Dendritic cell treated with granulocyte-macrophage colony-stimulating factor and Interleukin-4, amounts not matched to agents 40 ng/mL and 50 ng/mL, for 4 days (primary cell): ENCODE results near the gene INPP4B.
A peak's percentile ranks its signal among the peaks of the same experiment; 100 is the strongest.

Experiments used
- H3K27ac Mint-ChIP-seq: one replicate; pipeline ENCODE4 v1.8.0; 2022; ENCODE audit warnings: mild to moderate bottlenecking, mixed read lengths
- H3K27me3 Mint-ChIP-seq: one replicate; pipeline ENCODE4 v1.8.0; 2022; ENCODE audit warnings: mild to moderate bottlenecking, mixed read lengths
- H3K36me3 Mint-ChIP-seq: one replicate; pipeline ENCODE4 v1.8.0; 2022; ENCODE audit warnings: low read depth, mixed read lengths
- H3K4me1 Mint-ChIP-seq: one replicate; pipeline ENCODE4 v1.8.0; 2022; ENCODE audit warnings: low read depth, mixed read lengths
- H3K4me3 Mint-ChIP-seq: one replicate; pipeline ENCODE4 v1.8.0; 2022; ENCODE audit warnings: mild to moderate bottlenecking, moderate library complexity, mixed read lengths
- H3K9me3 Mint-ChIP-seq: one replicate; pipeline ENCODE4 v1.8.0; 2022; ENCODE audit warnings: mixed read lengths
- intact Hi-C: fragments of 100-400 bp; cut with micrococcal nuclease; formaldehyde crosslinking; loops from one replicate; pipeline ENCODE4 v1.15.0; 2022

INPP4B gene

GRCh38 chr4:142846729-142847596 is 862 bp upstream of the INPP4B start:
- Mint-ChIP-seq H3K36me3 (no peaks in the 10 kb centered on the region), H3K4me1 (peaks cover 22% of the 10 kb centered on the region), H3K27me3 (peaks cover 47% of the 10 kb centered on the region), H3K27ac (no peak overlapping the region), H3K9me3 (no peaks in the 10 kb centered on the region), H3K4me3 (peak overlapping the region; percentile 75)
- intact Hi-C loops = no loop called here

GRCh38 chr4:142845293-142846107 is 601 bp downstream of the INPP4B start:
- Mint-ChIP-seq H3K27me3 (peaks cover 47% of the 10 kb centered on the region), H3K4me1 (peaks cover 22% of the 10 kb centered on the region), H3K36me3 (no peaks in the 10 kb centered on the region), H3K27ac (no peak overlapping the region), H3K4me3 (peak overlapping the region; percentile 75), H3K9me3 (no peaks in the 10 kb centered on the region)
- intact Hi-C loops = no loop called here

GRCh38 chr4:142844782-142845181 is 1.3 kb downstream of the INPP4B start:
- no peak overlapping the region for H3K4me3 Mint-ChIP-seq
- no peaks in the 10 kb centered on the region for H3K9me3 Mint-ChIP-seq
- no peak overlapping the region for H3K27ac Mint-ChIP-seq
- intact Hi-C loops = loop anchor here (5.0 kb wide), 1 partner anchor 562 kb away; no protein-coding TSS in a partner anchor
- peaks cover 47% of the 10 kb centered on the region for H3K27me3 Mint-ChIP-seq
- no peaks in the 10 kb centered on the region for H3K36me3 Mint-ChIP-seq
- H3K4me1 Mint-ChIP-seq = peaks cover 22% of the 10 kb centered on the region

GRCh38 chr4:142840516-142841123 is 5.5 kb downstream of the INPP4B start:
- Mint-ChIP-seq H3K27ac (no peak overlapping the region), H3K27me3 (peaks cover 13% of the 10 kb centered on the region), H3K9me3 (no peaks in the 10 kb centered on the region), H3K4me1 (peaks cover 7% of the 10 kb centered on the region), H3K4me3 (no peak overlapping the region), H3K36me3 (no peaks in the 10 kb centered on the region)
- intact Hi-C loops = loop anchor here (1.0 to 5.0 kb wide), 2 partner anchors 487 to 558 kb away; no protein-coding TSS in a partner anchor

- intact Hi-C loops = loop anchor here (5.0 kb wide), 1 partner anchor 711 kb away; no protein-coding TSS in a partner anchor
- peaks cover 2% of the 10 kb centered on the region for H3K27me3 Mint-ChIP-seq
- no peak overlapping the region for H3K4me3 Mint-ChIP-seq
- H3K4me1 Mint-ChIP-seq = no peaks in the 10 kb centered on the region
- H3K9me3 Mint-ChIP-seq = no peaks in the 10 kb centered on the region
- no peaks in the 10 kb centered on the region for H3K36me3 Mint-ChIP-seq
- no peak overlapping the region for H3K27ac Mint-ChIP-seq
These were observed 7.3 kb downstream of the INPP4B start for GRCh38 chr4:142838778-142839177.

- no peak overlapping the region for H3K4me3 Mint-ChIP-seq
- no peaks in the 10 kb centered on the region for H3K36me3 Mint-ChIP-seq
- H3K9me3 Mint-ChIP-seq = no peaks in the 10 kb centered on the region
- H3K4me1 Mint-ChIP-seq = no peaks in the 10 kb centered on the region
- H3K27me3 Mint-ChIP-seq = peaks cover 4% of the 10 kb centered on the region
- intact Hi-C loops = no loop called here
- no peak overlapping the region for H3K27ac Mint-ChIP-seq
These were observed 14.1 kb downstream of the INPP4B start for GRCh38 chr4:142832022-142832421.

- intact Hi-C loops = no loop called here
- H3K36me3 Mint-ChIP-seq = no peaks in the 10 kb centered on the region
- no peaks in the 10 kb centered on the region for H3K9me3 Mint-ChIP-seq
- no peak overlapping the region for H3K4me3 Mint-ChIP-seq
- H3K4me1 Mint-ChIP-seq = no peaks in the 10 kb centered on the region
- H3K27me3 Mint-ChIP-seq = no peaks in the 10 kb centered on the region
- no peak overlapping the region for H3K27ac Mint-ChIP-seq
These were observed 19.4 kb downstream of the INPP4B start for GRCh38 chr4:142826503-142827241.

GRCh38 chr4:142824368-142824767 is 21.7 kb downstream of the INPP4B start:
- H3K4me3 Mint-ChIP-seq = no peak overlapping the region
- peaks cover 6% of the 10 kb centered on the region for H3K4me1 Mint-ChIP-seq
- H3K9me3 Mint-ChIP-seq = peaks cover 16% of the 10 kb centered on the region
- intact Hi-C loops = no loop called here
- H3K27me3 Mint-ChIP-seq = no peaks in the 10 kb centered on the region
- no peak overlapping the region for H3K27ac Mint-ChIP-seq
- H3K36me3 Mint-ChIP-seq = no peaks in the 10 kb centered on the region

GRCh38 chr4:142823796-142824195 is 22.3 kb downstream of the INPP4B start:
- no peak overlapping the region for H3K27ac Mint-ChIP-seq
- no peak overlapping the region for H3K4me3 Mint-ChIP-seq
- intact Hi-C loops = no loop called here

GRCh38 chr4:142818476-142818875 is 27.6 kb downstream of the INPP4B start:
- Mint-ChIP-seq H3K4me3 (no peak overlapping the region), H3K36me3 (no peaks in the 10 kb centered on the region), H3K27me3 (no peaks in the 10 kb centered on the region), H3K4me1 (peaks cover 16% of the 10 kb centered on the region), H3K9me3 (peaks cover 16% of the 10 kb centered on the region), H3K27ac (no peak overlapping the region)
- intact Hi-C loops = no loop called here

More at GRCh38 chr4:142823796-142824195, 22.3 kb downstream of the INPP4B start:
- H3K4me1 Mint-ChIP-seq = peaks cover 6% of the 10 kb centered on the region
- H3K9me3 Mint-ChIP-seq = peaks cover 16% of the 10 kb centered on the region
- no peaks in the 10 kb centered on the region for H3K36me3 Mint-ChIP-seq
- no peaks in the 10 kb centered on the region for H3K27me3 Mint-ChIP-seq

- Mint-ChIP-seq H3K4me1 (peaks cover 16% of the 10 kb centered on the region), H3K36me3 (no peaks in the 10 kb centered on the region), H3K27ac (no peak overlapping the region), H3K9me3 (peaks cover 16% of the 10 kb centered on the region), H3K4me3 (no peak overlapping the region), H3K27me3 (no peaks in the 10 kb centered on the region)
- intact Hi-C loops = no loop called here
These were observed 28.1 kb downstream of the INPP4B start for GRCh38 chr4:142818031-142818430.

GRCh38 chr4:142817442-142817841 is 28.7 kb downstream of the INPP4B start:
- no peaks in the 10 kb centered on the region for H3K36me3 Mint-ChIP-seq
- no peak overlapping the region for H3K27ac Mint-ChIP-seq
- no peak overlapping the region for H3K4me3 Mint-ChIP-seq
- peaks cover 16% of the 10 kb centered on the region for H3K9me3 Mint-ChIP-seq
- intact Hi-C loops = no loop called here
- H3K4me1 Mint-ChIP-seq = peaks cover 16% of the 10 kb centered on the region
- no peaks in the 10 kb centered on the region for H3K27me3 Mint-ChIP-seq

- H3K4me1 Mint-ChIP-seq = peaks cover 16% of the 10 kb centered on the region
- H3K36me3 Mint-ChIP-seq = no peaks in the 10 kb centered on the region
- H3K27ac Mint-ChIP-seq = no peak overlapping the region
- intact Hi-C loops = no loop called here
- H3K27me3 Mint-ChIP-seq = no peaks in the 10 kb centered on the region
- no peak overlapping the region for H3K4me3 Mint-ChIP-seq
- H3K9me3 Mint-ChIP-seq = peaks cover 15% of the 10 kb centered on the region
These were observed 30.3 kb downstream of the INPP4B start for GRCh38 chr4:142815834-142816233.
